GM18511 (cell line): ENCODE measurements around the gene FAM114A2.
A peak's percentile ranks its signal among the peaks of the same experiment; 100 is the strongest.
"Not testable (repeated sequence)": the region's sequence is repeated elsewhere in the genome, so short reads cannot be mapped to it uniquely, and the experiment has no call there.

Experiments used
- ATAC-seq: cut with Tn5 transposase; IDR thresholded peaks from one replicate; pipeline ENCODE4 v1.9.1; 2021; ENCODE audit warnings: mild to moderate bottlenecking, moderate library complexity; ENCODE audit not compliant: unreplicated experiment

Gene FAM114A2

GRCh38 chr5:154053468-154053867 is 14.8 kb upstream of the FAM114A2 start:
- ATAC-seq = no peak

- no peak for ATAC-seq
Observed at GRCh38 chr5:154049636-154050035, 10.9 kb upstream of the FAM114A2 start.

- peak; percentile 51 for ATAC-seq
Observed at GRCh38 chr5:154047324-154047723, 8.6 kb upstream of the FAM114A2 start.

DNA sequence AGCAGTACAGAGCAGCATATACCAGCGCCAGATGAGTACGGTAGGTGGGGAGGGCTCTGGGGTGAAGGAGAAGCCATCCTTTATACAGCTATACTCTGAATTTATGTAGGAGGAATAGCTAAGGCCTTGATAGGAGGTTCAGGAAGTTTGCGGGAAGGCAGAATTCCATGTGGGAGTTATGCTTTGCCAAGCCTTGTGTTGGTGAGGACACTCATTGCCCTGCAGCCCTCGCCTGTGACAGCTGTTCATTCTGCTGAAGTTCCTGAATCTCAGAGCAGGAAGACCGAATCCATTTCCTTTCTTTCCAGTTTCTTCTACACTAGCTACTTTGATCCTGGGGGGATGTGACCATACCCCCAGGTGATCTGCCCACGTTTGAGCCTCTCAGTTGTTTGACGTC is 7.8 kb upstream of the FAM114A2 start:
- no peak for ATAC-seq

GRCh38 chr5:154044581-154044980 is 5.9 kb upstream of the FAM114A2 start:
- ATAC-seq = no peak

DNA sequence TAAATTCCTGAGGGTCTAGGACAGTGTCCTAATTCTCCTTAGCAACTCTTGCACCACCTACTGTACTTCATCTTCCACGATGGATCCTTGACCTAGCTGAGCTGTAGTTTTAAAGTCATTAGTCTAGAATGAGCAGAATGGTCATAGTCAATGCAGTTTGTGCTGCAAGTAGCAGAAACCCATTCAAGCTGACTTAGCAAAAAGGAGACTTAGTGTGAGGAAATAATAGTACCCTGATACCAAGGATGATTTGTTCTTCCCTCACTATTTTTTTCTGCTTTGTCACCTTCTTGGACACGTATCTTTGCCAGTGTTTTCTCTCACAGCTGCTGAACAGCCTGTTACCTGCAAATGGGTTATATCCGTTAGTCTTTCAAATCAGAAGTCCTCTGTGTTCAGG is 5.4 kb upstream of the FAM114A2 start:
- ATAC-seq = no peak

DNA sequence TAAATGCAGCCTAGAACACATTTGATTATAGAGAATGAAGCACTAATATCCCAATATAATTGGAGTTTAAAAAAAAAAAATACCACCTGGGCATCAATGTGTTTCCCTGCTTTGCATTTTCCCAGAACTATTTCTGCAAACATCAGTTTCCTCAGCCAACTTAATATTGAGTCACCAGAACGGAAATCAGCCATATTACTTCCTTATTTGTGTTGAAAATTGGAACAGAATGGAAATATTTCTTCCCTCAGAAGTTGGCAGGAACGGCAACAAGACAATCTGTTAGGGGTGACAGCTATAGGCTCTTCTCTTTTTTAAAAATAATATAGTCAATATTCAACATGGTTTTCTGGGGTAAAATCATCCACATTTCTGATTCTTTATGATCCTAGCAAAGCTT is 4.1 kb upstream of the FAM114A2 start:
- no peak for ATAC-seq

DNA sequence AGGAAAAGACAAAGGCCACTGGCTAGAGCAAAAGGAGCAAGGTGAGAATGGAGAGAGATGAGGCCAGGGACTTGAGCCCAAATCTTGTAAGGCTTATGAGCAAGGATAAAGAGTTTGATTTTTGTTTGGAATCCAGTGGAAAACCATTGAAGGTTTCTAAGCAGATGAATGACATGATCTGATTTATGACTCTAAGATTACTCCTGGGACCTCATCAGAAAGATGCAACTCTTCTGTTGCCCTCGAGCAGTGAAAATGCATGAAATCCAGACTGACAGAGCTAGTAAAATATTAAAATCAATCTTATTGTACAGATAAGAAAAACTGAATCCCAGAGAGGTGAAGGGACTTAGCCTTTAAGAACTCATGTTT is 734 bp upstream of the FAM114A2 start:
- no peak for ATAC-seq

DNA sequence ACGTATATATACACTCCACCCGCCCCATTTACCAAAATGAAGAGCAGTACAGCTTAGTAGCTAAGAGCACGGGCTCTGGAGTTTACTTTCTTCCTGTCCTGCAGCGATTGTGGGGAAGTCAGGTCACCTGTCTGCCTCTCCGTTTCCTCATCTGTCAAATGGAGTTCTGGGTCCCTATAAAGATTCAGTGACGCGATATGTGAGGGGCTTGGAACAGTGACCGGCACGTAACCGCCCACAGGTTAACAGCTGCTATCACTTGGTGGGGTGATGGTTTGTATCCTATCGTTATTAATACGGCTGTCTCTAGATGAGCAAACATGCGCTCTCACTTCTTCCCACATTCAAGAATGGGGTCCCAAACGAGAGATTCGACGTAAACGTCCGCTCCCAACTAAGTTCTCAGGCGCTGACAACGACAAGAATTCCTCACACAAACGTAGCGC is 426 bp downstream of the FAM114A2 start:
- ATAC-seq = peak; percentile 61

- ATAC-seq = no peak
Observed at GRCh38 chr5:154034944-154035343, 3.8 kb downstream of the FAM114A2 start.

GRCh38 chr5:154031937-154032489 is 6.7 kb downstream of the FAM114A2 start:
- no peak for ATAC-seq

DNA sequence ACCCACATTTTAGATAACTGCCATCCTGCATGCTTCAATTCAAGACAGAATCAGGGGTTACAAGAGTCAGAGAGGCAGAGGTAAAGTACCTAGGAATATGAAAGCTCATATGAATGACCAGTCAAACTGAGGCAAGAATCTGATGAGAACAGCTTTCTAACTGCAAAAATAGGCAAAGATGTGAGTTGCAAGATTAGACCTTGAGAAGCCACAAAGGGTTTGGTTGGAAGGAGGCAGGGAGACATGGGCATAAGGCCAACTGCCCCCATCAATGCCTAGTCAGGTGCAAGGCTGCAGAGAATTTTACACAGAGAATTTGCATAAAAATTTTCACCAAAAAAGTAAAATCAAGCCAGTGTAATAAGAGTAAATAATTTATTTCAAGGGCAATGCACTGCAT is 12.8 kb downstream of the FAM114A2 start:
- ATAC-seq = no peak

DNA sequence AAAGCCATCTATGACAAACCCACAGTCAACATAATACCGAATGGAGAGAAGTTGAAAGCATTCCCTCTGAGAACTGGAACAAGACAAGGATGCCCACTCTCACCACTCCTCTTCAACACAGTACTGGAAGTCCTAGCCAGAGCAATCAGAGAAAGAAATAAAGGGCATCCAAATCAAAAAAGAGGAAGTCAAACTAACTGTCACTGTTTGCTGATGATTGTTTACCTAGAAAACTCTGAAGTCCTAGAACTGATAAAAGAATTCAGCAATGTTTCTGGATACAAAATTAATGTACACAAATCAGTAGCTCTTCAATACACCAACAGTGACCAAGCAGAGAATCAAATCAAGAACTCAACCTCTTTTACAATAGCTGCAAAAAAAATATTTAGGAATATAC is 19.8 kb downstream of the FAM114A2 start:
- not testable (repeated sequence) for ATAC-seq

DNA sequence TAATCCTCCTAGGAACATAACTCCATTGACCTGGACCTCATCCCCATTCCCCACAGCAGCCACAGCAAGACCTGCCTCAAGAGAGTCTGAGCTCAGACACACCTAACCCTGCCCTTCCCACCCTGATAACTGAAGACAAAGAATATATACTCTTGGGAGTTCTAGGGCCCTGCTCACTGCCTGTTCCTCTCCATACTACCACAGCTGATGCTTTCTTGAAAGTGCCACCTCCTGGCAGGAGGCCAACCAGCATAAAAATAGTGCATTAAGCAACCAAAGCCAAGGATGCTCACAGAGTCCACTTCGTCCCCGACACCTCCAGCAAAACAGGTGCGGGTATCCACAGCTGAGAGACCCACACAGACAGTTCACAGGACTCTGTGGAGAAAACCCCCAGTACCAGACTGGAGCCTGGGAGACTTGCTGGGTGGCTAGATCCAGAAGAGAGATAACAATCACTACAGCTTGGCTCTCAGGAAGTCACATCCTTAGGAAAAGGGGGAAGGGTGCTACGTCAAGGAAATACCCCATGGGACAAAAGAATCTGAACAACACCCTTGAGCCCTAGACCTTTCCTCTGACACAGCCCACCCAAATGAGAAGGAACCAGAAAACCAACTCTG is 23.5 kb downstream of the FAM114A2 start:
- no peak for ATAC-seq

DNA sequence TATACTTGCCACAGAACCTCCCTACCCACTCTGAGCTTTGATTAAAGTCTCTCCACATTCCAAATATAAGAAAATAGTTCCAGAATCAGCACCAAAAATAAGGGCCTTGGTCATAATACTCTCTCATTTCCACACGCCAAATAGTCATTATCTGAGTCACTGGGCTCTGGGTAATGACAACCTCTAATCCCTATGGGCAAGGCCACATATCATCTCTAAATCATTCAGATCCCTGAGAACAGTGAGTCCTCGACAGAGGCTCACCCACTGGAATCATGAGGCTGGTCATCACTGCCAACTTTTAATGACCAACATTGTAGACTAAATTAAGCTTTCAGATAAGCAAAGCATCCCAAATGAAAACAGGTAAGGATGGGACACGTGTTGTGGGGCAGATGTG is 28.1 kb downstream of the FAM114A2 start:
- ATAC-seq = no peak

- ATAC-seq = no peak
Observed at GRCh38 chr5:154005648-154006047, 33.1 kb downstream of the FAM114A2 start.

GRCh38 chr5:154002511-154003020 is 36.1 kb downstream of the FAM114A2 start:
- no peak for ATAC-seq

DNA sequence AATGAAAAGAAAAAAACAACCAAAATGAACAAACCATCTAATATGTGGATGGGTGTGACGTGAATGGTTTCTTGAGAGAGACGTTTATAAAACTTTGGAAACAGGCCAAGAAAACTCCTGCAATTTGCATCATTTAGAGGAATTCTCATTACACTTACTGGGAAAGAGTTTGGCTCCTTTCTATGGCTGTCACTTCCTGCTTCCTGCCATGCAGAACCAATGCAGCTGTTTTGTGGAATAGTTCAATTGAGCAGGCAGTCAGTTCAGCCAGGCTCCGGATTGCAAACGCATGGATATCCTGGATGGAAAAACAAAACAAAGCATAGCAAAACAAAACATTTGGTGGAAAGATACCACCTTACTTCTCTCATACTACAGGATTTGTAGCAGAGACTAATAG is 36.6 kb downstream of the FAM114A2 start:
- no peak for ATAC-seq

GRCh38 chr5:154000703-154001102 is 38.0 kb downstream of the FAM114A2 start:
- ATAC-seq = no peak

GRCh38 chr5:153999995-154000394 is 38.7 kb downstream of the FAM114A2 start:
- no peak for ATAC-seq

- no peak for ATAC-seq
Observed at GRCh38 chr5:153998768-153999167, 39.9 kb downstream of the FAM114A2 start.

DNA sequence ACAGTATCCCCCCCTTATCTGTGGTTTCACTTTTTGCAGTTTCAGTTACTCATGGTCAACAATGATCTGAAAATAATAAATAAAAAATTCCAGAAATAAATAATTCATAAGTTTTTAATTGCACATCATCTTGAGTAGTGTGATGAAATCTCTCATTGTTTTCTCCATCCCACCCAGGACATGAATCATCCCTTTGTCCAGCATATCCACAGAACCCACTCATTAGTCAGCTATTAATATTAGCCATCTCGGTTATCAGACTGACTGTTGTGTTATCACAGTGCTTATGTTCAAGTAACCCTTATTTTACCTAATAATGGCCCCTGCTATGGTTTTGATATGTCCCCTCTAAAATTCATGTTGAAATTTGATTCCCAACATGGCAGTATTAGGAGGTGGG is 40.7 kb downstream of the FAM114A2 start:
- ATAC-seq = no peak

DNA sequence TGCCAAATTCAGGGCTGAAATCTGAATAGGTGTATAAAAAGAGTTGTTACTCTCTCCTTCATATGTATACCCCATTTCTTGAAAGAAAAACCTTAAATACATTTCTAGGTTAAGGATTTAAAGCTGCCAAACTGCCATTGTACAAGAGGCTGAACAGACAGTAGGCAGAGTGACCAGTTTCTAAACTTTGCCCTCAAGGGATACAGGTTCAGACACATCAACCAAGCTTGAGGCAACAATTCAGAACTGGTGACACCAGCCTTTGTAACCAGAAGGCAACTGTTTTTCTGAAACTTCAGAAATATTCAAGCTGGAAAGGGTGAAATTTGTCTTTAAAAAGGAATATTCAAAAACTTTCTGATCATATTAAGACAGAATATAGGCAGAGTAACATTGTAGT is 47.5 kb downstream of the FAM114A2 start:
- ATAC-seq = no peak
